WTC11 (cell line): ENCODE results near the gene CREB1.

Source experiments
- ETV6 ChIP-seq: sonication (generic); formaldehyde crosslinking; IDR thresholded peaks from 2 replicates; pipeline ENCODE4 v1.8.1; 2022; ENCODE audit warnings: mild to moderate bottlenecking, missing genetic modification reagents
- NFYB ChIP-seq: sonication (generic); formaldehyde crosslinking; conservative IDR thresholded peaks from 2 replicates; pipeline ENCODE4 v1.8.0; 2022; ENCODE audit warnings: low read depth, missing genetic modification reagents
- TEAD4 ChIP-seq: sonication (generic); formaldehyde crosslinking; IDR thresholded peaks from 2 replicates; pipeline ENCODE4 v1.8.0; 2022; ENCODE audit warnings: mild to moderate bottlenecking, missing genetic modification reagents
- ZNF232 ChIP-seq: sonication (generic); formaldehyde crosslinking; IDR thresholded peaks from 2 replicates; pipeline ENCODE4 v1.8.0; 2022; ENCODE audit warnings: mild to moderate bottlenecking, missing genetic modification reagents
- TF ChIP-seq, protein P1 (sequence below): fragments of 200-600 bp; IDR thresholded peaks from 2 replicates; pipeline ENCODE4 v1.8.0; 2022; ENCODE audit warnings: antibody characterized with exemption
- TF ChIP-seq, protein P2 (sequence below): sonication (generic); formaldehyde crosslinking; IDR thresholded peaks from 2 replicates; pipeline ENCODE4 v1.8.0; 2022; ENCODE audit warnings: mild to moderate bottlenecking, missing genetic modification reagents
- TF ChIP-seq, protein P3 (sequence below): sonication (generic); formaldehyde crosslinking; IDR thresholded peaks from 2 replicates; pipeline ENCODE4 v1.8.1; 2023; ENCODE audit warnings: mild to moderate bottlenecking, missing genetic modification reagents, moderate library complexity

DNA sequence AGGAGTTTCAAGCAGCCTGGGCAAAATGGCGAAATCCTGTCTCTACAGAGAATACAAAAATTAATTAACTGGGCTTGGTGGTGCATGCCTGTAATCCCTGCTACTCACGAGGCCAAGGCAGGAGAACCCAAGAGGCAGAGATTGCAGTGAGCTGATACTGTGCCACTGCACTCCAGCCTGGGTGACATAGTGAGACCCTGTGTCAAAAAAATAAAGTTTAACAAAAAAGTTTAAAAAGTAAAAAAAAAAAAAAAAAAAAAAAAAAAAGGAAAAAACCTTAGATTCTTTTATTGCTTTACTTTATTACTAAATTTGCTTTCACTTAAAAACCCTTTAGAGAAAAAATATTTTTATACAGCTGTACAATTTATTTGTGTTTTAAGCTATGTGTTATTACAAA lies 10.7 kb downstream of the CREB1 start:
- TF ChIP-seq TEAD4 (CRISPR knock-in tag) = no peak
- TF ChIP-seq, protein P1, sequence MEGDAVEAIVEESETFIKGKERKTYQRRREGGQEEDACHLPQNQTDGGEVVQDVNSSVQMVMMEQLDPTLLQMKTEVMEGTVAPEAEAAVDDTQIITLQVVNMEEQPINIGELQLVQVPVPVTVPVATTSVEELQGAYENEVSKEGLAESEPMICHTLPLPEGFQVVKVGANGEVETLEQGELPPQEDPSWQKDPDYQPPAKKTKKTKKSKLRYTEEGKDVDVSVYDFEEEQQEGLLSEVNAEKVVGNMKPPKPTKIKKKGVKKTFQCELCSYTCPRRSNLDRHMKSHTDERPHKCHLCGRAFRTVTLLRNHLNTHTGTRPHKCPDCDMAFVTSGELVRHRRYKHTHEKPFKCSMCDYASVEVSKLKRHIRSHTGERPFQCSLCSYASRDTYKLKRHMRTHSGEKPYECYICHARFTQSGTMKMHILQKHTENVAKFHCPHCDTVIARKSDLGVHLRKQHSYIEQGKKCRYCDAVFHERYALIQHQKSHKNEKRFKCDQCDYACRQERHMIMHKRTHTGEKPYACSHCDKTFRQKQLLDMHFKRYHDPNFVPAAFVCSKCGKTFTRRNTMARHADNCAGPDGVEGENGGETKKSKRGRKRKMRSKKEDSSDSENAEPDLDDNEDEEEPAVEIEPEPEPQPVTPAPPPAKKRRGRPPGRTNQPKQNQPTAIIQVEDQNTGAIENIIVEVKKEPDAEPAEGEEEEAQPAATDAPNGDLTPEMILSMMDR = no peak
- TF ChIP-seq ZNF232 (CRISPR knock-in tag) = no peak
- no peak for TF ChIP-seq ETV6 (CRISPR knock-in tag)
- TF ChIP-seq, protein P2, sequence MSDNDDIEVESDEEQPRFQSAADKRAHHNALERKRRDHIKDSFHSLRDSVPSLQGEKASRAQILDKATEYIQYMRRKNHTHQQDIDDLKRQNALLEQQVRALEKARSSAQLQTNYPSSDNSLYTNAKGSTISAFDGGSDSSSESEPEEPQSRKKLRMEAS (CRISPR knock-in tag) = no peak
- no peak for TF ChIP-seq NFYB
- TF ChIP-seq, protein P3, sequence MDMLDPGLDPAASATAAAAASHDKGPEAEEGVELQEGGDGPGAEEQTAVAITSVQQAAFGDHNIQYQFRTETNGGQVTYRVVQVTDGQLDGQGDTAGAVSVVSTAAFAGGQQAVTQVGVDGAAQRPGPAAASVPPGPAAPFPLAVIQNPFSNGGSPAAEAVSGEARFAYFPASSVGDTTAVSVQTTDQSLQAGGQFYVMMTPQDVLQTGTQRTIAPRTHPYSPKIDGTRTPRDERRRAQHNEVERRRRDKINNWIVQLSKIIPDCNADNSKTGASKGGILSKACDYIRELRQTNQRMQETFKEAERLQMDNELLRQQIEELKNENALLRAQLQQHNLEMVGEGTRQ (CRISPR knock-in tag) = no peak
